ENCODE data around the gene CD300A.

The CD300A gene

DNA sequence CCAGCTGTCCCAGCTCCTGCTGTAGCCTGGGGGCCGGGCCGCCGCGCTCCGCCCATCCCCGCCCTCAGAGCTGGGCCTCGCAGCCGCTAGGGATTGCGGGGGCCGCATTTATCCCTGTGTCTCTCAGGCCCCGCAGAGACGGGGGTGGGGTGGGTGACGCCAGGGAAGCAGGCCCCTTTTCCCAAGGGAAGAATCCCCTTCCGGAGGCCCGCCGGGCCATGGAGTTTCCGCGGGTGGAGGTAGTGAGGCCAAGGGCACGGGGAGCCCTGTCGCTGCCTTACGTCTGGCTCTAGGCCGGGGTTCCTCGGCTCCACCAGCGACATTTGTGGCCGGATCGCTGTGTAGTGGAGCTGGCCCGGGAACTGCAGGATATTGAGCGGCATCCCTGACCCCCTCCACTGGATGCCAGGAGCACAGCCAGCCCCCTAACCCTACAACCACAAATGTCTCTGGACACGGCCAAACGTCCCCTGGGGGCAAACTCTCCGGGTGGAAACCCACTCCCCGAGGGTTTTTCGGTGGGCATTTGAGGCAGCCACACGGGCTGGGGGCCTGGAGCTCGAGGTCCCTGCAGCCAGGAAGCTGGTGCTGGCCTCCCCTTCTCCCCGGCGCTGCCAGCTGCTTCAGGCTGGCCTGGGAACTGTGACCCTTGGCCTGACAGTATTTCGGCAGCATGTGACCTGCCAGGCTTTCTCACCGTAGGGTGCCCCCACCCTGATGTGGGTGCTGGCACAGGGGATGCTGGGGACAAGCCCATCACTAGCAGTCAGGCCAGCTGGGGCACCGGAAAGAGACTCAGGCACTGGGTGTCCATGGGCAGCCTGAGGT lies 12.0 kb upstream of the CD300A start:
- DNase-seq (ENCODE audit: low read depth): no peak

DNA sequence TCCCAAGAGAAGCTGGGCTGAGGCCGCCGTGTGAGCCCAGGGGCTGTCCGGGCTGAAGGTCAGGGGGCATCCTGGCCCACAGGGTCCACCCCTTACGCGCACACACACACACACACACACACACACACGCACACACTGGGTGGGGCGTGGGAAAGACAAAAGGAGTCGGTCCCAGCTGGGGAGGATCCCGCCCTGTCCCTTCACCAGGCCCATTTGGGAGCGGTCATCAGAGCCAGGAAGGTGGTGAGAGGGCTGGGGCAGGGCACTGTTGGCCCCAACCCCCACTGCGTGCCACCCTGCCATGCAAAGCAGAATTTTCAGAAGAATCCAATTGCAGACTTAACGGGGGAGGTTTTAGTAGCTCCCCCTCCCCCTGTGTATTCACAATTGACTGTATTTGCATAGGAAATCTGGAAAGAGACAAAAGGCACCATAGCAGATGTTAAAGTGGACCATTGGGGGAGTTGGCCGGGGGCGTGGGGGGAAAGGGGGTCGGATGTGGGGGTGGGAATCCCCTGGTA lies 11.3 kb upstream of the CD300A start:
- DNase-seq (ENCODE audit: low read depth): no peak

DNA sequence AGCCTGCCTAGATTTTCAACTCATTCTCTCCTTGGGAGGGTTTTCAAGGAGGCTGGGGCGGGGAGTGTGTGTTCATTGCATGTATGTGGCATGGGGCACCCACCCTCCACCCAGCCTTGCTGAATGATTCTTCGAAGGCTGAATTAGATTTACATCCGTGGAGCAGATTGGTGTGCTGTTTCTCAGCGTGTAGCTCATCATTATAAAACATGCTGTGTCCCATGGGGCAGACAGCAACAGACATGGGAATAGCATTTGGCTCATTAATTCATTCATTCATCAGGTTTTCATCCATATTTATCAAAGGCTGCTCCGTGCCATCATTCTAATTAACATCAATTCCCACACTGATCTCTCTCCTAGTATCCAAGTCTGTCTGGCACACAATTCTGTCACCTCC lies 10.6 kb upstream of the CD300A start:
- no peak for DNase-seq (ENCODE audit: low read depth)

DNA sequence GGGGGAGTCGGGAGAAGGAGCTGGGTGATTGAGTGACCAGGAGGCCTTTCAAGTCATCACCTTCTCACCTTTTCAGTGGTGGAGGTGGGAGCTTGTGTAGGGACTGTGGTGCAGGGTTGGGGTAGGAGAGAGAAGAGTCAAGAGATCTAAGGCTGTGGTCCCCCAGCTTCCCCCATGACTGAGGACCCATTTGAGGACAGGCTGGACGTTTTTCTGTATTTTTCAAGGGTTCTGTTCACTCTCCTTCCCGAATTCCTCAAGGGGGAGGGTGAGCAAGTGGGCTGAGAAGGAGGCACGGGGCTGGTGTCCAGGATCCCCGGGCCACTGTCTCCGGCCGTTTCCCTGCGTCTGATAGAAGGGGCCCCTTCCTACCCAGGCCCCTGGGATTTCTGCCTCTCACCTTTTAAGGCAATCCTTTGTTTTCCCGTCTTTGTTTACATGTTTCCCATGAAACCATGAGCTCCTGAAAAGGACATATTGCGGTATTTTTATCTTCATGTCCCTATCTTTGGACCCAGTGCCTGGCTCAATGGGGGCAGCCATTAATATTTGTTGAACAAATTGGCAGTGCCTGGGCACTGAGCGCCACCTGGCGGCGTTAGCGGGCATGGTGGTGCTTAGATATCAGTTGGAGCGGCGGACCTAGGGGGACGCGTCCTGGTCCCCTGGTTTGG lies 9.2 kb upstream of the CD300A start:
- peak; percentile 56 for DNase-seq (ENCODE audit: low read depth)

DNA sequence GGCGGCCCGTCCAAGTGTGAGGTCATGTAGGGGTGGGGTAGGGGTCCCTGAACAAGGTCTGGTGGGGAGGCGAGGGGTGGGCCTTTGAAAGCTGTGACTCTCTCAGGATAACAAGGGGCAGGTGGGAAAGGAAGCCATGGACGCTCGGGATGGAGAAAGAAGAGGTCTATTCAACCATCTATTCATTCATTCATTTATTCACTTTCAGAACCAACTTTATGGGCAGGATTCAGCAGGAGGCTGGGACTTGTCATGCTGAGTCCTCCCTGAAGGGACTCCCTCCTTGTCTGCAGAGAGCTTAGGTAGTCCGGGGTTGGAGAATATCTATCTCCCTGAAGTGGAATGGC lies 8.6 kb upstream of the CD300A start:
- DNase-seq (ENCODE audit: low read depth): no peak

DNA sequence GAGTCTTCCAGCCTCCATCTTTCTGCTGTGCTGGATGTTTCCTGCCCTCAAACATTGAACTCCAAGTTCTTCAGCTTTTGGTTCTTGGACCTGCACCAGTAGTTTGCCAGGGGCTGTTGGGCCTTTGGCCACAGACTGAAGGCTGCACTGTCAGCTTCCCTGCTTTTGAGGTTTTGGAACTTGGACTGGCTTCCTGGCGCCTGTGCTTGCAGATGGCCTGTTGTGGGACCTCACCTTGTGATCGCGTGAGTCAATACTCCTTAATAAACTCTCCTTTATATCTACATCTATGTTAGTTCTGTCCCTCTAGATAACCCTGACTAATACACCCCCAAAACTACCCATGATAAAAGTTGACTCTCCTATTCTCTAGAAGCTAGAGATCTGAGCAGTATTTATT lies 7.6 kb upstream of the CD300A start:
- no peak for DNase-seq (ENCODE audit: low read depth)

DNA sequence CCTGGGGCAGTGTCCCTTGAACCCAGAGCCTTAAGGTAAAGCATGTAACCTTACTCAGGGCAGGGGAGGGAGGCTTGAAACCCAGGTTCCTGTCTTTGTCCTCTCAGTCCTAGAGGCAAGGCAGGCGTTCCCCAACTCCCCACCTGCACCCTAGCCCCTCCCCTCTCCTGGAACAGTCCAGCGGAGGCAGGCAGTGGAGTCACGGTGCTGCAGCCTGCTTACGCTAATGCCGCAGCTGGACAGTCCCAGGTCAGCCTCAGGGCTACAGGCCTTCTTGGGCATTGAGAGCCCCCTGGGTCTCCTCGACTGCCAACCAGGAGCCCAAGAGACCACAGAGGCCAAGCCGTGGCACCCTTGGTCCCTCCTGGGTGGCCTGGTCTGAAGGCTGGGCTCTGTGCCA lies 6.8 kb upstream of the CD300A start:
- DNase-seq (ENCODE audit: low read depth): no peak

DNA sequence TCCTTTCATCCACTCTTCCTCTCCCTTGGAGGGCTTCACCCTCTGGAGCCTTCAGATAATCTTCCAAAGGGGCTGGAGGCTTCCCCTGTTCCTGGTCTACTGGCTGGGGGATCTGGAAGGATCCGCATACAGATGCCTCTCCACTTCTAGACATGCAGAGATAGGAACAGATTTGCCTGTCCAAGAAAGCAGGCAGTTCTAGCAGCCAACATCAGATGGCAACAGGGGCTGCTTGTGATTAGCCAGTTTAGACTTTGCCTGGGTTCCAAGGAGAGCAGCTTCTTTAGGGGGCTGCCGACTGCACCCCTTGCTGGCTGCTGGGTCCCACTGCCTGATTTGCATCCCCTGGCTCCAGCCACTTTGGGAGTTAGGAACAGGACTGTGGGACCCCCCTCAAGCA lies 6.2 kb upstream of the CD300A start:
- no peak for DNase-seq (ENCODE audit: low read depth)

DNA sequence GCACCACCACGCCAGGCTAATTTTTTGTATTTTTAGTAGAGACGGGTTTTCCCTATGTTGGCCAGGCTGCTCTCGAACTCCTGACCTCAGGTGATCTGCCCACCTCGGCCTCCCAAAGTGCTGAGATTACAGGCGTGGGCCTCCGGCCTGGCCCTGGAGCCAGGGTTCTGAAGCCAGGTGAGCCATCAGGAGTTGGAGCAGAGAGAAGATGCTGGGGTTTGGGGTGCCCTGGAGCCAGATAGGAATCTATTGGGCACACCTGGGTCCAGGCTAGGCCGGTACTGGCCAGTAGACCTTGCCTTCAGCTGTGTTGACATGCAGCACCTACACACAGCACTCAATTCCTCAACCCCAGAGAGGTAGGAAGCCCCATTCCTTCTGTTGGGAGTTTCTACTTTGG lies 5.4 kb upstream of the CD300A start:
- no peak for DNase-seq (ENCODE audit: low read depth)

DNA sequence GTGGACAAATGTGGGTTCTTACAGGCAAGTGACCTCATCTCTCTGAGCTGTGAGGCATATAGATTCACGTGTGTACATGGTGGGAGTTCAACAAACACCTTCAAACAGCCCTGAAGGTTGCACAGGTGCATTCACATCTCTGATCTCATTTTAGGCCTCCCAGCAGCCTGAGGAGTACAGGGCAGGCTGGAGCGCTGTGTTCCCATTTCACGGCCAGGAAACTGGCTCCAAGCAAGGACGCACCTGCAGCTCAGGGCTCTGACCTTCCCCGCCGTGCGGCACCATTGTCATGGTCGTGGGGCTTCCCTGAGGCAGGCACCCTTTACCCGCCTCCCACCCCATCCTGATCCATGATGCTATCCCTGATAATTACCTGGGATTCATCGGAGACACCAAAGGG lies 4.8 kb upstream of the CD300A start:
- no peak for DNase-seq (ENCODE audit: low read depth)

DNA sequence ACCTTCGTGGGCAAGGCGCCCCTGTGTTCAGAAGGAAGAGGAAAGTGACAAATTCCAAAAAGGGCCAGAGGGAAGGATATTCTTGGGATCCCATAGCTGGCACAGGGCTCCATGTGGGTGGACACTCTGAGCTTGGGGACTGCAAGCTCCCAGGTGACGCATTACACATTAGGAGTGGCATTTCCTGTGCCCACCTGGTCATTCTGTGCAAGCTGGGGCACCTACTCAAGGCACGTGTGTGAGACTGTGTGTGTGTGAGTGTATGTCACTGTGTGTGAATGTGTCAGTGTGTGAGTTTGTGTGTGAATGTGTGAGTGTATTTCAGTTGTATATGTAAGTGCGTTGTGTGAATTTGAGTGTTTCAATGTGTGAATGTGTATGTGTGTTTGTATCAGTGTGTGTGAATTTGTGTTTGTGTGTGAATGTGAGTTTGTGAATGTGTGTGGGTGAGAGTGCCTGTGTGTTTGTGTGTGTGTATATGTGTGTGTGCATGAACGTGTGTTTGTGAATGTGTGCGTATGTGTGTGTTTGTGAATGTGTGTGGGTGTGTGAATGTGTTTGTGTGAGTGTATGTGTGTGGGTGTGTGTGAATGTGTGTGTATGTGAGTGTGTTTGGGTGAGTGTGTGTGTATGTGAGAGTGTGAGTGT lies 1.6 kb upstream of the CD300A start:
- no peak for DNase-seq (ENCODE audit: low read depth)

DNA sequence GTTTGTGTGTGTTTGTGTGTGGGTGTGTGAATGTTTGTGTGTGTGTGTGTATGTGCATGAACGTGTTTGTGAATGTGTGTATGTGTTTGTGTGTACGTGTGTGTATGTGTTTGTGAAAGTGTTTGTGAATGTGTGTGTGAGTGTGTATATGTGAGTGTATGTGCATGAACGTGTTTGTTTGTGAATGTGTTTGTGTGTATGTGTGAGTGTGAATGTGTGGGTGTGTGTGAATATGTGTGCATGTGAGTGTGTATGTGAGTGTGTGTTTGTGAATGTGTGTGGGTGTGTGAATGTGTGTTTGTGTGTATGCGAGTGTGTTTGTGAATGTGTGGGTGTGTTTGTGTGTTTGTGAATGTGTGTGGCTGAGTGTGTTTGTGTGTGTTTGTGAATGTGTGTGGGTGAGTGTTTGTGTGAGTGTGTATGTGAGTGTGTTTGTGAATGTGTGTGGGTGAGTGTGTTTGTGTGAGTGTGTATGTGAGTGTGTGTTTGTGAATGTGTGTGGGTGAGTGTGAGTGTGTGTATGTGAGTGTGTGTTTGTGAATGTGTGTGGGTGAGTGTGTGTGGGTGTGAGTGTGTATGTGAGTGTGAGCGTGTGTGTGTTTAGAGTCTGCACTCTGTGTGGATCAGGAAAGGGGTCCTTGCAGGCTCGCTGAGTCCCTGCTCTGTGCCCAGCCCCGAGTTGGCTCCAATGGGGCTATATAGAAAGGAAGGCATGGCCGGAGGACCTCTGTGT lies 890 bp upstream of the CD300A start:
- DNase-seq (ENCODE audit: low read depth): no peak

DNA sequence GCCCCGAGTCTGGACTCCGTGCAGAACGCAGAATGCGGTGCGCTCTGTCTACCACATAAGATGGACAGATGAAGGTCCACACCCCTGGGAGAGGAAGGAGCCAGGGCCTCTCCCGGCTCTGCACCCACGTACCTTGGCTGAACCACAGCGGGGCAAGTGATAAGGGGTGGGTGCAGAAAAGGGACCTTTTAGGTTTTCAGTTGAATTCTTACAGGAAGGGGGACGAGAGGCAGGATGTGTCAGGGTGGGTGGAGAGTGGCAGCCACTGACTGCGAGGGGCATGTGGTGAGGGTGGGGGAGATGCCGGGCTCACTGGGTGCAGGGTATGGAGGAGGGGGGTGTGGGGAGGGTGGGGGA lies 372 bp downstream of the CD300A start:
- no peak for DNase-seq (ENCODE audit: low read depth)

DNA sequence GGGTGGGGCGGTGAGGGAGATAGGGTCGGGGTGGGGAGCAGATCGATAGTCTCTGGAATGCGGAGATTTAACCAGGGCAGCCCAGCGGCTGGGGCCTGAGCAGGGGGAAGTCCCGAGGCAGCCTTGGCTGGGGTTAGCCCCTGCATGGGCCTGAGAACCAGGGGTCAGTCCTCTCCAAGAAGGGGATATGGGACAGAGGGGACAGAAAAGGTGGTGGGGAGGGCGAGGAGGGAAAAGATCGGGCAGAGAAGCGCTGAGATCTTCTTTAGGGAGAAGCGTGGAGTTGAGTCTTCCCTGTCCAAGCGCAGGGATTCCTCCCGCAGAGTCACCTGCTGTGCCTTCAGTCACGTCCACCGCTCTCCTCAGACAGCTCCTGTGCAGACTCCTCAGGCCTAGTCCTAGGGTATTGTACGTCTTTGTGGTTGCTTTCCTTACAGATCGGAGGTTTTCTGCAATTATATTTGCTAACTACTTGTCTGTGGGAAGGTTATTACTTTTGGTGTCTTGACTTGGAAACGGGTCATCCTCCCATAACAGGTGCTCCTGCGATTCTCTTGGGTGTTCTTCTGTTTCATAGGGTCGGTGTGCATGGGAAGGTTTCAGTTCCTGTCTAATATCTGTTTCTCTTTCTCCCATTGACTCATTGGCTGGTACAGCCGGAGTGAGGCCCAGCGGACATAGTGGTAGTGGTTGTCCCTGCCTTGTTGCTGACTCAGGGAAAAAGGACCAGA lies 952 bp downstream of the CD300A start:
- no peak for DNase-seq (ENCODE audit: low read depth)

DNA sequence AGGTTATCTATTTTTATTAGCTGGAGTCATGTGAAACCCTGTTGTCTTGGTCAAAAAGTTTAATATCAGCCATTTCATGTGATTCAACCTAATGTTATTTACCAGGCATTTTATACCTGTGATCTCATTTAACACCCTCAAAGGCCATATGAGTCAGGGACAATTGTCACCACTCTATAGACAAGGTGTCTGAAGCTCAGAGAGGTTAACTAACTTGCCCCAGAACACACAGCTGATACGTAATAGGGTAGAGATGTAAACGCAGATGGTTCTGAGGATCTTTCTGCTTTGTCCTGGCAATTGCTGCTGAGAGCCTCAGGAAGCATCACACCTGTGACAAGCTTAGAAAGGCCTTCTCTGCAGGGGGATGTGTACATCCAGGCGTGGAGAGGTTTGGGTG lies 4.9 kb downstream of the CD300A start:
- DNase-seq (ENCODE audit: low read depth): no peak

DNA sequence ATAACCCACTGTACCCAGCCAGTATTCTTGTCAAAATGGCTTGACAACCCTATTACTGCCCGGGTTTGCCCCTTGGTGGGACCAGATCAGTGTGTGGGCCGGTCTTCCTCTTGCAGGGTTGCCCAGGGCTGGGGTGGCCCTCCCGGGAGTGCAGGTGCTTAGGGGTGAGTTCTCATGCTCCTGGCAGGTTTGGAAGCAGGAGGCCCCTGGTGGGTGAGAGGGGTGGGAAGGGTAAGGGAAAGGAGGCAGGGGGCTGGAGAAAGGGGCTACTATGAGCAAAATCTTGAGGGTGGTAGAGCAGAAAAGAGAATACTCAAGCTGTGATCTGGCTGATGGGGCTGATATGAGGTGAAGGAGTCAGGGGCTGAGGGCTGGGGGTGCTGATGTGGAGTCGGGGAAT lies 6.5 kb downstream of the CD300A start:
- DNase-seq (ENCODE audit: low read depth): no peak

DNA sequence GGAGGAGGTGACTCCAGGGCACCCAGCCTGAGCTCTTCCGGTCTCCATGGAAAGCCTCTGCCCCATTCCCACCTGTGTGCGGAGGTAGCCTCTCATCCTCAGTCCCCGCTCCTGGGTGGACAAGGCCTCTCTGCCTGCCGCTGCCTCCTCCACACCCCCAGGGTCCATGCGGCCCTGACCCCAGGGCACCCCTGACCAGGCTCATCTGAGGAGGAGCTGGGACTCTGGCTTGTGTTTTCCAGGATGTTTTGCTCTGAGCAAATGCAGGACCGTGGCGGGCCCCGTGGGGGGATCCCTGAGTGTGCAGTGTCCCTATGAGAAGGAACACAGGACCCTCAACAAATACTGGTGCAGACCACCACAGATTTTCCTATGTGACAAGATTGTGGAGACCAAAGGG lies 6.9 kb downstream of the CD300A start:
- no peak for DNase-seq (ENCODE audit: low read depth)

DNA sequence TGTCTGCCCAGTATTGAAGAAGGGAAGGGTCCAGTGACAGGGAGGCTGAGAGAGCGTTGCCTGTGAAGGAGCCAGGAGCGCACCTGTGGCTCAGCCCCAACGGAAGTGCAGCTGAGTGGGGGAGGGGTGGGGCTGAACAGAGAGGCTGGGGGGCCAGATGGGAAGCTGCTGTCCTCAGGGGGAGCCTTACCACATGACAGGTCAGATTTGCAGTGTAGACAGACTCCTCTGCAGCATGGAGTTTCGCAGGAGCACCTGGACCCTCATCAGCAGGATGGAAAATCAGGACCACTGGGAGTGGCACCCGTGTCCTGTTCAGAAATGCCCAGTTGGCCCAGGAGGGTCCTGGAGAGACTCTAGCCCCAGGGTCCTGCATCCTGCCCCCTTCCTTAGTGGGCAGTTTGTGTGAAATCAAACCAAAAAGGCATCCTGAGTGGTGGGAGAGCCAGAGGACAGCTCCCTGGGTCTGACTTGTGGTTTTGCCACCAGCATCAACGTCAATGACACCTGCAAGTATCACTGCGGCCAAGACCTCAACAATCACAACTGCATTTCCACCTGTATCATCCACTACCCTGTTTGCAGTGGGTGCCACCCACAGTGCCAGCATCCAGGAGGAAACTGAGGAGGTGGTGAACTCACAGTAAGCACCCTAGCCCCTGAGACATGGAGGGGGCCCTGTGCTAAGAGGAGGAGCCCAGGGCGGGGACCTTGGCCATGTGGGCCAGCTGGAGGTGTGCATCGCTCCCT lies 7.8 kb downstream of the CD300A start:
- no peak for DNase-seq (ENCODE audit: low read depth)

DNA sequence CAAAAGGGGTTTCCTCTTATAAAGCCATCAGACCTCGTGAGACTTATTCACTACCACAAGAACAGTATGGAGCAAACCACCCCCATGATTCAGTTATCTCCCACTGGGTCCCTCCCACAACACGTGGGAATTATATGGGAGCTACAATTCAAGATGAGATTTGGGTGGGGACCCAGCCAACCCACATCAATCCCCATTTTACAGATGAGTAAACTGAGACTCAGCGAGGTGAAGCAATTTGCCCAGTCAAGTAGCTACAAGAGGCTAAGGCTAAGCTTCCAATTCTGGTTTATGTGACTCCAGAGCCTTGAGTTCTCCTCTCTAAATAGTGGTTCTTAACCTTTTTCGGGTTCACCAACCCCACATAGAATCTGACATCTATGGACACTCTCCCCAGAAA lies 8.8 kb downstream of the CD300A start:
- no peak for DNase-seq (ENCODE audit: low read depth)

DNA sequence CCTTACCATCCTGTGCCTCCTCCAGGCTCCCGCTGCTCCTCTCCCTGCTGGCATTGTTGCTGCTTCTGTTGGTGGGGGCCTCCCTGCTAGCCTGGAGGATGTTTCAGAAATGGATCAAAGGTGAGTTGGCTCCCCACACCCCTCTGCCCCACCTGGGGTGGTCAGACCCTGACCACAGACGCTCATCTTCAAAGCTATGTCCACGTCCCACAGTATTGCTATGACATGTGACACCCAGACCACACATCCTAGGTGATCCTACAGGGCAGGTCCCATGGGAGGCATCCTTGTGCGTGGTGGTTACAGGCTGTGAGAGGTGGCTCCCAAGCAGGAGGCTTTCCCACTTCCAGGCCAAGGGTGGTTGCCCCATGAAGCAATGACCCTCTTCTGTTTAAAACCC lies 11.0 kb downstream of the CD300A start:
- no peak for DNase-seq (ENCODE audit: low read depth)

All from T follicular helper cell (primary cell).